Fibroblast of skin of left quadriceps (primary cell): Measurements from ENCODE around the gene CACNA1A.
A peak's percentile ranks its signal among the peaks of the same experiment; 100 is the strongest.
"Not testable (repeated sequence)": the region's sequence is repeated elsewhere in the genome, so short reads cannot be mapped to it uniquely, and the experiment has no call there.

Experiments used
- DNase-seq, 2 experiments: peaks; one replicate each; pipeline ENCODE4 v3.0.0-alpha.2; 2013; ENCODE audit warnings: low read depth in 2 of 2

The CACNA1A gene

GRCh38 chr19:13229246-13229645 is 277.0 kb downstream of the CACNA1A start:
- no peak for DNase-seq

GRCh38 chr19:13228561-13228960 is 277.7 kb downstream of the CACNA1A start:
- no peak for DNase-seq

DNA sequence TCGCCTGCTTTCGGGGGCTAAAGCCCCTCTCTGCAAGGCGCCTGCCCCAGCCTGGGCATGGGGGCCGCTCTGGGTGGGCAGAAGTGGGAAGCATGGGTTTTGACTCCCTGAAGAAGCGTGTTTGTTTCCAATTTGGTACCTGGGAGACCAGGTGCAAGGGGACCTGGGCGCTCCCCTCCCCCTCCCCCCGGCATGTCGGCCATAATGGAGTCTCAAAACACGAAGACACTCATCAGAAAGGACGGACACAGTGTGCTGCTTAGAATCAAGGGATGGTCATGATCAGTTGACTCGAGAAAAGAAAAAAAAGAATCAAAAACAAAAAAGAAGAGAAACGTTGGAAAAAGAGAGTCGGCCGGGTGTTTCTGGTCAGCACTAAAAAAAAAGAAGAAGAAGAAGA is 279.3 kb downstream of the CACNA1A start:
- no peak for DNase-seq

- DNase-seq = no peak
These were observed 280.1 kb downstream of the CACNA1A start for GRCh38 chr19:13225973-13226865.

DNA sequence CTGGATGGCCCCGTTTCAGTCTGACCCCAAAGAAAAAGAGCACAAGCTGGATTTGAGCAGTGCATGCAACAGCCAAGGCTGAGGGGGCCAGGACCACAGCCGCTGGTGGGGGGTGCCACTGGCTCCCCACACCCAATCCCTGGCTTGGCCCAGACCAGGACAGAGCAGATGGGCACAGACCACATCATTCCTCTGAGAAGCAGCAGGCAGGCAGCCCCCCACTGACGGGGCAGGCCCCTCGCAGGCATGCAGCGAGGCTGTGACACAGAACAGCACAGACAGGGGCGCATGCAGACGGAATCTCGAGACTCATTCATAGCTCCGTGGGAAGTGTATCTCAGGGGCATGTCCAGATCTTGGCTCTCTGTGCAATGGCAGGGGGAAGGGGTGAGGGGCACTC is 281.2 kb downstream of the CACNA1A start:
- no peak for DNase-seq

- no peak for DNase-seq
These were observed 285.4 kb downstream of the CACNA1A start for GRCh38 chr19:13220847-13221246.

- DNase-seq = no peak
These were observed 290.5 kb downstream of the CACNA1A start for GRCh38 chr19:13215572-13216380.

DNA sequence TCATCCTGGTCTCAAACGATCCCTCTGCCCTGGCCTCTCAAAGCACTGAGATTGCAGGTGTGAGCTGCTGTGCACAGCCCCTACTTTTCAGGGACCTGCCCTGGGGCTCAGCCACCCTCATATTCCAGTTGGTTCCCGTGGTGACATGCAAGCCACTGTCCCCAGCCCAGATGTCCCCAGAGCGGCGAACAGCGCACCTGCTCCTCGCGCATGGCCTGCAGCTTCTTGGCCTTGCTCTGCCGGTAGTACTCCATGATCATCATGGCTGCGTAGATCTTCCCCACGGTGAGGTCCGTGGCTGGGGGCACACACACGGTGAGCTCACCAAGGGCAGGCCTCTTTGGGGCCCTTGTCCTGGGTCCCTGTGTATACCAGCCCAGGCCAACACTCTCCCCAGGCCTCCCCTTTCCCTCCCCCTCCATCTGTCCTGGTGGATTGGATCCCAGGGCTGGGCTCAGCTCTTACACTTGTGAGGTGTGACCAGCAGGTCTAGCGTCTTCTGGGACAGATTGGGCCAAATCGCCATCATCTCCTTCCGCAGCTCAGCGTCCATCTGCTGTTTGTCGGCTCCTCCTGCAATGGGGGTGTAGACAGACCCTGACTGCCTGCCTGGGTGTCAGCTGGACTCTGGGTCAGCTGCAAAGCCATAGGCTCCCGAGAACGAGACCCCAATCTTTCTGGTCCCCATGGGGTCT is 292.1 kb downstream of the CACNA1A start:
- DNase-seq = no peak

DNA sequence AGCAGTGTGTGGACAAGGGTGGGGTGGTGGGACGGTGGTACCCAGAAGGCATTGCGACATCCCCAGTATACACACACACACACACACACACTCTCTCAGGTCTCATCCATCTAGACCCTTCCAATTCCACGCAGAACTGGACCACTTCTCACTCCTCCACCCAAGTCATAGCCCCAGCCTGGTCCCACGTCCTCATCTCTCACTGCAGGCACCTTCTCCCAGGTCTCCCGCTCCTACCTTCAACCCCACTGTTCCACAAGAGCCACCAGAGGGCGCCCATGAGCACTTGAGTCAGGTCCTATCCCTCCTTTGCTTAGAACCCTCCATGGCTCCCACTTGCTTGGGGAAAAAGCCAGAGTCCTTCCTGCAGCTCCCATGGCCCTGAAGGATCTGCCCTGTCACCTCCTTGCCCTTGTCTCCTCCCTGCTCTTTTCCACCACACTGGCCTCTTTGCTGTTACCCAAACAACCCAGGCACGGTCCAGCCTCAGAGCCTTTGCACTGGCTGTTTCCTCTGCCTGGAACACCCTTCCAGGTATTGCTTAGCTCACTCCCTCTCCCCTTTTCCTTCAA is 293.4 kb downstream of the CACNA1A start:
- DNase-seq = peak in 1 of 2 experiments; percentile 16

- DNase-seq = no peak
These were observed 294.6 kb downstream of the CACNA1A start for GRCh38 chr19:13211426-13212308.

- DNase-seq = no peak
These were observed 295.3 kb downstream of the CACNA1A start for GRCh38 chr19:13210941-13211340.

DNA sequence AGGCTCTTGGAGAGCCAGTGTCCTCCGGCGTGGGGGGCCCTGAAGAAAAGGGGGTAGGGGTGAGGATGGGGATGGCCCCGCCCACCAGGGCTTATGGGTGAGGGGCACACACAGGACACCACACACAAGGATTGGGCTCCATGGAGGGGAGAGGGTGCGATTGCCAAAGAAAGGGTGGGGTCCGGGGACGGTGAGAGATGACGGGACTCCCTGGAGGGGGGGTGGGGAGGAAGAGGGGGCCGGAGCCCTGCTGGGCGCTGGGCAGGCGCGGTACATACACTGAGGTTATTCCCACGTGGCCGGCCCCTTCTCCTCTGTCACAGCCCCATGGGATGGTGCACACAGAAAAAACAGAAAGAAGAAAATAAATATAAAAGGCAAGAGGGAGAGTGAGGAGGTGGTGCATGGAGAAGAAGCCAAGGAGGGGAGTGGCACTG is 295.9 kb downstream of the CACNA1A start:
- no peak for DNase-seq

DNA sequence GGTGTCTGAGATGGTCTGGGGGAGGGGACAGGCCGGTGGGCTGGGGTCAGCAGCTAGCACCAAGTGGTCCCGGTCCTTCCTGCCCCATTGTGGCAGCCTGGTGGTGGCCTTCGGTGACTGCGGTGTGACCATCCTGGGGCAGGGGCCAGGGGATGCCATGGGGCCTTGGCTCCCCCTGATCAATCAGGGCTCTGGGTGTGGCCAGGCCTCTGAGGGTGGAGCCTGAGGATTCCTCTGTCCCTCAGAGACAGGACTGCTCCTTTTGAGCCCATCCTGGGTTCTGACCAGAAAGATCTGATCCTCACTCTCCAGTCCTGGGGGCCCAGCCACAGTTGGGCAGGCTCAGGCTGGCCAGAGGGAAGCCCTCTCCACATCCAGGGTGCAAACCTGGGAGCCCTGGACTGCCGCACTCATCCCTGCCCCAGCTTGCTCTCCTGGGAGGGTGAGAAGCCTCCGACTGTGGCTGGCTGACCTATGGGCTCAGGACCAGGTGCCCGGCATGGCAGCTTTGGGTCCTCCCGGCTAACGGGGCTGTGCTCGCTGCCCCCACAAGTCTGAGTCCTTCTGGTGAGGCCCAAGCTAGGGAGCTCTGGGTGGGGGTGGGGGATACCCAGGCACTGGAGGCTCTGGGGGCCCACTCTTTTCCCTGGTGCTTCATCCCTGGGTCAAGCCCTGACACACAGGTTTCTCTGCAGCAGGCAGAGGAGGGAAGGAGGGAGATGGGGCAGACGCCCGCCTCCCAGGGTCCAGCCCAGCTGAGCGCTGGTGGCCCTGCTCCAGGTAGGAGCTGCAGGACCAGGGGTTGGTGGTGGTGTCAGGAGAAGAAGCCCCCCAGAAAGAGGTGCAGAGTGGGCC is 296.6 kb downstream of the CACNA1A start:
- no peak for DNase-seq

DNA sequence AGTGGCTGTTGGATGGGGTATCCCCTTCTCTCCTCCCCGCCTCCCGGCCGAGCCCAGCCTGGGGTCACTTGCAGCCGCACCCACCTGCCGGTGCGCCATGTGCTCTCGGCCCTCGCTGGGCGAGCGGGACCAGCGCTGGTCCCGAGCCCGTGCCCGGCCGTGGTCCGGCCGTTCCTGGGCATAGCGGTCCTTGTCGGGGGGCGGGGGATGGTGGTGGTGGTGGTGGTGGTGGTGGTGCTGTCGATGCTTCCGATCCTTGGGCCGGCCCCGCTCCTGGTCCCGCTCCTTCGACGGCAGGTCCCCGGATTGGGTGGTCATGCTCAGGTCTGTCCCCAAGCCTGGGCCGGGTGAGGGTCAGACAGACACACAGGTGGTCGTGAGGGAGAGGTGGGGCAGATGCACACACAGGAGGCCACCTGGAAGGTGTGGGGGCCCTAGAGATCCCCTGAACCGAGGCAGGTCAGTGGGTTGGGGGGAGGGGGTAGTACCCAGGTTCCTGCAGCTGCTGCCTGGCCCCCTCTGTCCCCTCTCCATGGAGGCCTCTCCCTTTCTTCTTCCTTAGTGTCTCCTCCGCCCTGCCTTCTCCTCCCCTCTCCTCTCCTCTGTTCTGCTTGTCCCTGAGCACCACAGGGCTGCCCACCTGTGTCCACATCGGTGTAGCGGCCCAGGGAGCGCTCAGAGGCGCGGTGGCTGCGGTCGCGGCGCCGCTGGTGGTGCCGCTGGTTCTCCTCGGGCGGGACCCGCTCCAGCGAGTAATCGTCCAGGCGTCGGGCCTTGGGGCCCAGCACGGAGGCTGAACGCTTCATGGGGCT is 297.4 kb downstream of the CACNA1A start:
- DNase-seq = no peak

GRCh38 chr19:13207846-13208671 is 298.2 kb downstream of the CACNA1A start:
- peak; percentile 58 to 72 for DNase-seq

- DNase-seq = no peak
These were observed 298.9 kb downstream of the CACNA1A start for GRCh38 chr19:13207237-13207845.

- DNase-seq = no peak
These were observed 299.7 kb downstream of the CACNA1A start for GRCh38 chr19:13206587-13206986.

DNA sequence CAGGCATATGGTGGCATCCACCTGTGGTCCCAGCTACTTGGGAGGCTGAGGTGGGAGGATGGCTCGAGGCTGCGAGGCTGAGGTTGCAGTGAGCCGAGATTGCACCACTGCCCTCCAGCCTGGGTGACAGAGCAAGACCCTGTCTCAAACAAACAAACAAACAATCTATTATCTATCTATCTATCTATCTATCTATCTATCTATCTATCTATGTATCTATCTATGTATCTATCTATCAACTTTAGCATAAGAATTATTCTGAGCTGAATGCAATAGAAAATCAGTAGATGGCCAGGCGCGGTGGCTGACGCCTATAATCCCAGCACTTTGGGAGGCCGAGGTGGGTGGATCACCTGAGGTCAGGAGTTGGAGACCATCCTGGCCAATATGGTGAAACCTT is 304.2 kb downstream of the CACNA1A start:
- DNase-seq = not testable (repeated sequence)
